Psoas muscle (tissue), 8 donors: ENCODE measurements around the gene ASB18. TPM values are rescaled to one million over a fixed set of nuclear protein-coding genes. Genes with fewer than 3 reads are reported as not detected.

Experiments used
- ATAC-seq, 4 donors: fragments of 200-7000 bp; cut with Tn5 transposase; one replicate each; pipeline ENCODE4 v1.9.1; 2020; ENCODE audit warnings: moderate library complexity in 3 of 4, mild to moderate bottlenecking in 2 of 4
- DNase-seq, 2 donors: peaks; one replicate each; pipeline ENCODE4 v3.0.0-alpha.2; 2020
- H3K27ac ChIP-seq: fragments of 200-600 bp; one replicate; pipeline ENCODE4 v1.8.0; 2022
- H3K27me3 ChIP-seq, 3 donors: fragments of 200-600 bp in 1 of 3; one replicate each; pipeline versions ENCODE4 v1.6.1 to v1.8.0; 2013 to 2022; ENCODE audit warnings: low read length in 2 of 3, mild to moderate bottlenecking in 2 of 3, moderate library complexity in 1 of 3; ENCODE audit not compliant: insufficient read depth in 3 of 3
- H3K36me3 ChIP-seq, 2 donors: fragments of 200-600 bp in 1 of 2; one replicate each; pipeline versions ENCODE4 v1.6.1 to v1.8.0; 2013 to 2022; ENCODE audit warnings: low read depth in 1 of 2, mild to moderate bottlenecking in 1 of 2, moderate library complexity in 1 of 2; ENCODE audit not compliant: insufficient read depth in 1 of 2
- H3K4me1 ChIP-seq: fragments of 200-600 bp; one replicate; pipeline ENCODE4 v1.8.0; 2022
- H3K4me3 ChIP-seq: fragments of 200-600 bp; one replicate; pipeline ENCODE4 v1.8.0; 2022; ENCODE audit warnings: mild to moderate bottlenecking
- H3K9me3 ChIP-seq: fragments of 200-600 bp; one replicate; pipeline ENCODE4 v1.8.0; 2022
- CTCF ChIP-seq: fragments of 200-600 bp; IDR thresholded peaks from one replicate; pipeline ENCODE4 v1.8.0; 2022; ENCODE audit warnings: antibody characterized with exemption
- WGBS, 3 donors: extraction: QIAGEN DNeasy Blood & Tissue Kit; methylation state at CpG; one replicate each; pipeline versions ENCODE4 v1.1.6 to v1.1.7; 2013; 5-methylcytosine and 5-hydroxymethylcytosine counted together
- intact Hi-C, 2 donors: fragments of 100-400 bp; cut with DNase I; formaldehyde crosslinking; loops; one replicate each; pipeline versions ENCODE4 v1.11.0 to v1.14.2; 2022
- polyA plus RNA-seq, 3 donors: library from polyadenylated mRNA; stranded (reverse); fragments of 200-250 nt; gene quantifications; one replicate each; pipeline ENCODE4 v1.2.3, GENCODE V29; 2013
- total RNA-seq, 4 donors: library from RNA; stranded (reverse); fragmentation: NEBNext Ultra II Directional in 2 of 4; extraction: Animal tissue kit (Norgen Biotek cat#: 25700) in 2 of 4; gene quantifications; one replicate each; pipeline versions ENCODE4 v1.2.1 to v1.2.4, GENCODE V29; 2021 to 2023
- donor health status: healthy with polysubstance abuse.
- donor health status: DM: no; HTN: no; CAD: no; lungs with moderate emphysema.
- donor health status: Bipolar disorder and iron deficiency.
- donor health status: healthy.
- donor health status: DM: yes; HTN: yes; CAD: no.
- donor health status: DM: no; HTN: no; CAD: no.
- donor health status: DM: no; HTN: no; CAD: no.
- donor health status: DM: yes; HTN: yes; CAD: no.

ASB18 gene
- total and polyA plus RNA-seq, 7 donors, result 0.04 to 9.3 (median 1.1) TPM

GRCh38 chr2:236303935-236304334, 39.7 kb upstream of the ASB18 start:
- Histone ChIP-seq H3K4me3 (no peak overlapping the region), H3K27me3 (no peaks in the 10 kb centered on the region), H3K9me3 (no peaks in the 10 kb centered on the region), H3K4me1 (peaks cover 20% of the 10 kb centered on the region), H3K27ac (no peak overlapping the region), H3K36me3 (no peaks in the 10 kb centered on the region)
- no peak for ATAC-seq
- no peak for TF ChIP-seq CTCF
- intact Hi-C loops, result loop anchor here in 1 of 2 donors (10.0 kb wide), 1 partner anchor 129 kb away; no protein-coding TSS in a partner anchor
- DNase-seq, result no peak
- WGBS, 3 donors, result 83 to 90% (median 87%) methylated on average over 2 of the region's 2 CpGs

GRCh38 chr2:236302555-236302954, 38.3 kb upstream of the ASB18 start:
- peak overlapping the region; percentile 50 for H3K27ac ChIP-seq
- peaks cover 20% of the 10 kb centered on the region for H3K4me1 ChIP-seq
- TF ChIP-seq CTCF, result no peak
- H3K9me3 ChIP-seq, result no peaks in the 10 kb centered on the region
- ATAC-seq (peak; percentile 85 to 96 (median 94)), DNase-seq (no peak)
- H3K4me3 ChIP-seq, result no peak overlapping the region
- intact Hi-C loops, result loop anchor here in 1 of 2 donors (10.0 kb wide), 1 partner anchor 128 kb away; no protein-coding TSS in a partner anchor
- no peaks in the 10 kb centered on the region for H3K36me3 ChIP-seq
- WGBS, 3 donors, result 30 to 40% (median 31%) methylated on average over 6 of the region's 6 CpGs
- H3K27me3 ChIP-seq, result no peaks in the 10 kb centered on the region

- H3K4me3 ChIP-seq, result no peak overlapping the region
- H3K36me3 ChIP-seq, result no peaks in the 10 kb centered on the region
- TF ChIP-seq CTCF, result no peak
- H3K4me1 ChIP-seq, result peaks cover 20% of the 10 kb centered on the region
- WGBS, 3 donors, result 68 to 81% (median 73%) methylated on average over 11 of the region's 11 CpGs
- H3K9me3 ChIP-seq, result no peaks in the 10 kb centered on the region
- intact Hi-C loops, result loop anchor here in 1 of 2 donors (2.0 kb wide), 1 partner anchor 58 kb away; no protein-coding TSS in a partner anchor
- ATAC-seq (no peak), DNase-seq (no peak)
- no peak overlapping the region for H3K27ac ChIP-seq
- H3K27me3 ChIP-seq, result no peaks in the 10 kb centered on the region
Measured at GRCh38 chr2:236298924-236299475, 34.8 kb upstream of the ASB18 start.

GRCh38 chr2:236295481-236295880, 31.3 kb upstream of the ASB18 start:
- TF ChIP-seq CTCF, result no peak
- no peak for DNase-seq
- intact Hi-C loops, result no loop called here
- 86 to 94% (median 93%) methylated on average over 8 of the region's 8 CpGs for WGBS, 3 donors
- Histone ChIP-seq H3K4me3 (no peak overlapping the region), H3K9me3 (no peaks in the 10 kb centered on the region), H3K4me1 (peaks cover 3% of the 10 kb centered on the region), H3K27me3 (no peaks in the 10 kb centered on the region), H3K27ac (no peak overlapping the region), H3K36me3 (no peaks in the 10 kb centered on the region)
- no peak for ATAC-seq

- Histone ChIP-seq H3K9me3 (no peaks in the 10 kb centered on the region), H3K4me1 (peaks cover 3% of the 10 kb centered on the region), H3K36me3 (no peaks in the 10 kb centered on the region), H3K27ac (no peak overlapping the region), H3K4me3 (no peak overlapping the region), H3K27me3 (no peaks in the 10 kb centered on the region)
- no peak for TF ChIP-seq CTCF
- no peak for DNase-seq
- intact Hi-C loops, result no loop called here
- no peak for ATAC-seq
- WGBS, 3 donors, result 83 to 89% (median 84%) methylated on average over 9 of the region's 9 CpGs
Measured at GRCh38 chr2:236294647-236295046, 30.4 kb upstream of the ASB18 start.
